ENCODE measurements around the gene MRM3.

Gene MRM3

GRCh38 chr17:759964-760363, 22.2 kb upstream of the MRM3 start:
- Histone ChIP-seq H3F3A (ENCODE audit: control insufficient read depth, insufficient read depth) (peaks cover 10% of the 10 kb centered on the region), H3K27ac (ENCODE audit: low read depth, low read length) (no peak overlapping the region), H3K9me2 (replicated peaks; ENCODE audit: control insufficient read depth, low read length) (no peaks in the 10 kb centered on the region), H4K20me1 (ENCODE audit: control insufficient read depth, insufficient read depth, low read depth, low read length) (no peaks in the 10 kb centered on the region), H3K79me2 (ENCODE audit: control insufficient read depth, low read length) (no peaks in the 10 kb centered on the region), H3K4me3 (ENCODE audit: low read length) (no peak overlapping the region), H3K36me3 (ENCODE audit: control insufficient read depth, low read length) (peaks cover 57% of the 10 kb centered on the region), H3K4me1 (ENCODE audit: control insufficient read depth, low read length) (peaks cover 3% of the 10 kb centered on the region; the same call in 1 of the 2 replicates), H3K9me3 (ENCODE audit: control insufficient read depth, insufficient read depth, low read length) (no peaks in the 10 kb centered on the region), H3K27me3 (ENCODE audit: control insufficient read depth, low read length) (no peaks in the 10 kb centered on the region), H3K4me2 (ENCODE audit: low read length) (no peak overlapping the region)
- no peak for TF ChIP-seq CTCF (IDR thresholded peaks at IDR 0.05; ENCODE audit: low read depth, low read length, poor library complexity, severe bottlenecking)
- TF ChIP-seq EZH2phosphoT487 (IDR thresholded peaks at IDR 0.05; ENCODE audit: borderline replicate concordance, low read length): no peak

- Histone ChIP-seq H3K4me3 (ENCODE audit: low read length) (no peak overlapping the region), H3F3A (ENCODE audit: control insufficient read depth, insufficient read depth) (0 out of 2 replicates have a peak, but pooled peaks cover 8% of the 10 kb centered on the region), H3K4me2 (ENCODE audit: low read length) (no peak overlapping the region), H3K36me3 (ENCODE audit: control insufficient read depth, low read length) (peaks cover 61% of the 10 kb centered on the region), H3K27ac (ENCODE audit: low read depth, low read length) (no peak overlapping the region), H3K27me3 (ENCODE audit: control insufficient read depth, low read length) (no peaks in the 10 kb centered on the region), H3K9me2 (replicated peaks; ENCODE audit: control insufficient read depth, low read length) (no peaks in the 10 kb centered on the region), H4K20me1 (ENCODE audit: control insufficient read depth, insufficient read depth, low read depth, low read length) (no peaks in the 10 kb centered on the region), H3K79me2 (ENCODE audit: control insufficient read depth, low read length) (no peaks in the 10 kb centered on the region), H3K9me3 (ENCODE audit: control insufficient read depth, insufficient read depth, low read length) (no peaks in the 10 kb centered on the region), H3K4me1 (ENCODE audit: control insufficient read depth, low read length) (no peaks in the 10 kb centered on the region)
- TF ChIP-seq CTCF (IDR thresholded peaks at IDR 0.05; ENCODE audit: low read depth, low read length, poor library complexity, severe bottlenecking) (no peak), EZH2phosphoT487 (IDR thresholded peaks at IDR 0.05; ENCODE audit: borderline replicate concordance, low read length) (no peak)
These were observed 21.8 kb upstream of the MRM3 start for GRCh38 chr17:760371-760770.

GRCh38 chr17:767076-767475, 15.1 kb upstream of the MRM3 start:
- H3K4me2 ChIP-seq (ENCODE audit: low read length): no peak overlapping the region
- H3K4me1 ChIP-seq (ENCODE audit: control insufficient read depth, low read length): no peaks in the 10 kb centered on the region
- no peaks in the 10 kb centered on the region for H3F3A ChIP-seq (ENCODE audit: control insufficient read depth, insufficient read depth)
- H3K9me3 ChIP-seq (ENCODE audit: control insufficient read depth, insufficient read depth, low read length): no peaks in the 10 kb centered on the region
- H3K27me3 ChIP-seq (ENCODE audit: control insufficient read depth, low read length): no peaks in the 10 kb centered on the region
- no peak overlapping the region for H3K4me3 ChIP-seq (ENCODE audit: low read length)
- peaks cover 57% of the 10 kb centered on the region for H3K36me3 ChIP-seq (ENCODE audit: control insufficient read depth, low read length)
- H3K9me2 ChIP-seq (replicated peaks; ENCODE audit: control insufficient read depth, low read length): no peaks in the 10 kb centered on the region
- no peaks in the 10 kb centered on the region; the same call in 1 of the 2 replicates for H3K79me2 ChIP-seq (ENCODE audit: control insufficient read depth, low read length)
- TF ChIP-seq EZH2phosphoT487 (IDR thresholded peaks at IDR 0.05; ENCODE audit: borderline replicate concordance, low read length) (no peak), CTCF (IDR thresholded peaks at IDR 0.05; ENCODE audit: low read depth, low read length, poor library complexity, severe bottlenecking) (no peak)
- H4K20me1 ChIP-seq (ENCODE audit: control insufficient read depth, insufficient read depth, low read depth, low read length): no peaks in the 10 kb centered on the region
- H3K27ac ChIP-seq (ENCODE audit: low read depth, low read length): no peak overlapping the region

Data from DOHH2 (cell line).